H9 (cell line): ENCODE results near the gene RBFA. TPM values are rescaled to one million over a fixed set of nuclear protein-coding genes. Genes with fewer than 3 reads are reported as not detected.

Experiments used
- DNase-seq: peaks from one replicate; pipeline ENCODE4 v3.0.0-alpha.2; 2017
- H2AFZ ChIP-seq: one replicate; pipeline ENCODE4 v1.6.1; 2013; ENCODE audit warnings: mild to moderate bottlenecking, low read length, control low read depth, moderate library complexity
- H2AK5ac ChIP-seq: 2 replicates; pipeline ENCODE4 v1.6.1; 2013; ENCODE audit warnings: low read length, control low read depth, mixed read lengths; ENCODE audit not compliant: insufficient read length
- H2BK120ac ChIP-seq: one replicate; pipeline ENCODE4 v1.6.1; 2013; ENCODE audit warnings: low read depth, mild to moderate bottlenecking, low read length, control low read depth, inconsistent platforms; ENCODE audit not compliant: poor library complexity, severe bottlenecking
- H2BK12ac ChIP-seq: 2 replicates; pipeline ENCODE4 v1.6.1; 2013; ENCODE audit warnings: low read length, control low read depth, mixed read lengths, low read depth; ENCODE audit not compliant: insufficient read length
- H2BK15ac ChIP-seq: 2 replicates; pipeline ENCODE4 v1.6.1; 2013; ENCODE audit warnings: low read depth, low read length, control low read depth
- H2BK20ac ChIP-seq: one replicate; pipeline ENCODE4 v1.6.1; 2013; ENCODE audit warnings: low read depth, mild to moderate bottlenecking, low read length, control low read depth, inconsistent platforms; ENCODE audit not compliant: poor library complexity, severe bottlenecking
- H2BK5ac ChIP-seq: 2 replicates; pipeline ENCODE4 v1.6.1; 2013; ENCODE audit warnings: low read length, control low read depth, mixed read lengths; ENCODE audit not compliant: insufficient read length
- H3K14ac ChIP-seq: 2 replicates; pipeline ENCODE4 v1.6.1; 2013; ENCODE audit warnings: low read length, control low read depth; ENCODE audit not compliant: insufficient read depth
- H3K18ac ChIP-seq: 2 replicates; pipeline ENCODE4 v1.6.1; 2013; ENCODE audit warnings: low read depth, mild to moderate bottlenecking, mixed read lengths, low read length, control low read depth; ENCODE audit not compliant: insufficient read length
- H3K23ac ChIP-seq: 2 replicates; pipeline ENCODE4 v1.6.1; 2013; ENCODE audit warnings: low read length, control low read depth, mixed read lengths, low read depth; ENCODE audit not compliant: insufficient read length
- H3K23me2 ChIP-seq: 2 replicates; pipeline ENCODE4 v1.6.1; 2013; ENCODE audit warnings: low read depth, mild to moderate bottlenecking, mixed read lengths, low read length, control low read depth; ENCODE audit not compliant: insufficient read length, poor library complexity, severe bottlenecking
- H3K27ac ChIP-seq: 2 replicates; pipeline ENCODE4 v1.5.1; 2013; ENCODE audit warnings: low read length, control low read depth, mixed read lengths, low read depth; ENCODE audit not compliant: insufficient read length
- H3K27me3 ChIP-seq: 2 replicates; pipeline ENCODE4 v1.6.1; 2013; ENCODE audit warnings: low read length, control low read depth, inconsistent platforms; ENCODE audit not compliant: insufficient read depth
- H3K4ac ChIP-seq: 2 replicates; pipeline ENCODE4 v1.6.1; 2013; ENCODE audit warnings: low read depth, mild to moderate bottlenecking, control low read depth, inconsistent platforms, low read length, moderate library complexity
- H3K4me1 ChIP-seq: 2 replicates; pipeline ENCODE4 v1.6.1; 2013; ENCODE audit warnings: low read length, control low read depth, inconsistent platforms; ENCODE audit not compliant: insufficient read depth
- H3K4me2 ChIP-seq: 2 replicates; pipeline ENCODE4 v1.6.1; 2013; ENCODE audit warnings: low read length, control low read depth, mixed read lengths; ENCODE audit not compliant: insufficient read length, insufficient read depth
- H3K56ac ChIP-seq: 2 replicates; pipeline ENCODE4 v1.6.1; 2013; ENCODE audit warnings: low read depth, mild to moderate bottlenecking, mixed read lengths, low read length, control low read depth; ENCODE audit not compliant: insufficient read length
- H3K79me1 ChIP-seq: 2 replicates; pipeline ENCODE4 v1.6.1; 2013; ENCODE audit warnings: low read depth, mild to moderate bottlenecking, moderate library complexity, low read length, control low read depth, inconsistent platforms; ENCODE audit not compliant: insufficient read depth, poor library complexity, severe bottlenecking
- H3K79me2 ChIP-seq: 2 replicates; pipeline ENCODE4 v1.6.1; 2013; ENCODE audit warnings: low read length, control low read depth, inconsistent platforms; ENCODE audit not compliant: insufficient read depth
- H3K9ac ChIP-seq: 2 replicates; pipeline ENCODE4 v1.6.1; 2013; ENCODE audit warnings: low read length, control low read depth, mixed read lengths; ENCODE audit not compliant: insufficient read length; ENCODE audit errors: extremely low read depth
- H3K9me3 ChIP-seq: one replicate; pipeline ENCODE4 v1.6.1; 2013; ENCODE audit warnings: low read depth, low read length, inconsistent platforms; ENCODE audit not compliant: control insufficient read depth
- H3T11ph ChIP-seq: one replicate; pipeline ENCODE4 v1.6.1; 2013; ENCODE audit warnings: mild to moderate bottlenecking, low read length, control low read depth, inconsistent platforms
- H4K20me1 ChIP-seq: one replicate; pipeline ENCODE4 v1.6.1; 2013; ENCODE audit not compliant: control insufficient read depth, insufficient read length, insufficient read depth
- H4K5ac ChIP-seq: 2 replicates; pipeline ENCODE4 v1.6.1; 2013; ENCODE audit warnings: low read depth, mild to moderate bottlenecking, mixed read lengths, low read length, control low read depth; ENCODE audit not compliant: insufficient read length
- H4K8ac ChIP-seq: replicated peaks from 2 replicates; pipeline ENCODE4 v1.6.1; 2013; ENCODE audit warnings: low read length, control low read depth, mixed read lengths, low read depth; ENCODE audit not compliant: insufficient read length
- H4K91ac ChIP-seq: 2 replicates; pipeline ENCODE4 v1.6.1; 2013; ENCODE audit warnings: low read depth, mild to moderate bottlenecking, moderate library complexity, mixed read lengths, low read length, control low read depth; ENCODE audit not compliant: insufficient read length
- H3K27ac Mint-ChIP-seq, 3 experiments: 2 replicates in 2 of 3; 3 replicates in 1 of 3; pipeline ENCODE4 v1.8.0; 2020 to 2021; ENCODE audit warnings: mixed read lengths in 3 of 3, mild to moderate bottlenecking in 1 of 3, moderate library complexity in 1 of 3
- H3K27me3 Mint-ChIP-seq: 2 replicates; pipeline ENCODE4 v1.8.0; 2021; ENCODE audit warnings: low read depth, mild to moderate bottlenecking, moderate library complexity, mixed read lengths
- H3K36me3 Mint-ChIP-seq, 3 experiments: 2 replicates in 2 of 3; 3 replicates in 1 of 3; pipeline ENCODE4 v1.8.0; 2020 to 2021; ENCODE audit warnings: low read depth in 3 of 3, mixed read lengths in 3 of 3; ENCODE audit not compliant: insufficient read depth in 1 of 3
- H3K4me1 Mint-ChIP-seq, 2 experiments: 2 replicates each; pipeline ENCODE4 v1.8.0; 2020; ENCODE audit warnings: mixed read lengths in 2 of 2
- H3K4me3 Mint-ChIP-seq, 2 experiments: 2 replicates in 1 of 2; 3 replicates in 1 of 2; pipeline ENCODE4 v1.8.0; 2020 to 2021; ENCODE audit warnings: mild to moderate bottlenecking in 2 of 2, mixed read lengths in 2 of 2, moderate library complexity in 1 of 2
- H3K9me3 Mint-ChIP-seq, 2 experiments: 2 replicates in 1 of 2; 3 replicates in 1 of 2; pipeline ENCODE4 v1.8.0; 2020; ENCODE audit warnings: mild to moderate bottlenecking in 2 of 2, mixed read lengths in 2 of 2, moderate library complexity in 1 of 2
- CTCF ChIP-seq: fragments of 200-600 bp; sonication (generic); conservative IDR thresholded peaks from 3 replicates; pipeline ENCODE4 v1.8.0; 2021; ENCODE audit warnings: antibody characterized with exemption, mild to moderate bottlenecking
- WGBS: extraction: QIAGEN DNeasy Blood & Tissue Kit; methylation state at CpG from one replicate; pipeline ENCODE4 v1.1.7; 2013; ENCODE audit warnings: missing lambda C conversion rate, low lambda C conversion rate, mixed read lengths; ENCODE audit not compliant: insufficient read length; ENCODE audit errors: extremely low coverage; 5-methylcytosine and 5-hydroxymethylcytosine counted together
- total RNA-seq: library from RNA; stranded (reverse); gene quantifications from 2 replicates; pipeline ENCODE4 v1.2.1, GENCODE V29; 2021

RBFA gene
- total RNA-seq, 1 experiment from 2014 or later: 42.5 TPM

GRCh38 chr18:80046431-80046830 is 12.2 kb downstream of the RBFA start:
- Histone ChIP-seq H2BK120ac (no peak overlapping the region), H2AFZ (no peak overlapping the region), H3K4ac (no peak overlapping the region), H2BK5ac (no peak overlapping the region), H2BK20ac (no peak overlapping the region), H3K23ac (no peak overlapping the region), H3K9me3 (peaks cover 24% of the 10 kb centered on the region), H3K27me3 (no peaks in the 10 kb centered on the region), H3K4me2 (no peak overlapping the region), H4K91ac (no peak overlapping the region), H4K20me1 (peaks cover 4% of the 10 kb centered on the region), H2BK15ac (no peak overlapping the region), H3K14ac (no peak overlapping the region), H3K27ac (no peak overlapping the region), H3K79me2 (no peaks in the 10 kb centered on the region), H3K9ac (no peak overlapping the region), H3K4me1 (no peaks in the 10 kb centered on the region), H2AK5ac (no peak overlapping the region), H4K5ac (no peak overlapping the region), H3T11ph (no peak overlapping the region), H3K56ac (no peak overlapping the region), H3K18ac (no peak overlapping the region), H3K79me1 (no peaks in the 10 kb centered on the region), H2BK12ac (no peak overlapping the region), H3K23me2 (no peaks in the 10 kb centered on the region), H4K8ac (no peak overlapping the region)
- no peak for TF ChIP-seq CTCF
- no CpG with 5 or more reads among the region's 16 CpGs for WGBS
- Mint-ChIP-seq H3K36me3 (peaks cover 69 to 90% (median 86%) of the 10 kb centered on the region in 3 experiments), H3K9me3 (peaks cover 14 to 31% of the 10 kb centered on the region in 2 experiments), H3K27me3 (peaks cover 8% of the 10 kb centered on the region), H3K27ac (no peak overlapping the region), H3K4me1 (no peaks in the 10 kb centered on the region), H3K4me3 (no peak overlapping the region)
- DNase-seq: no peak
